GM21825 (cell line): ENCODE data around the gene KCNN3.

ENCODE experiments used
- ATAC-seq: cut with Tn5 transposase; IDR thresholded peaks from one replicate; pipeline ENCODE4 v1.9.1; 2021; ENCODE audit warnings: mild to moderate bottlenecking, moderate library complexity; ENCODE audit not compliant: unreplicated experiment

KCNN3 gene

DNA sequence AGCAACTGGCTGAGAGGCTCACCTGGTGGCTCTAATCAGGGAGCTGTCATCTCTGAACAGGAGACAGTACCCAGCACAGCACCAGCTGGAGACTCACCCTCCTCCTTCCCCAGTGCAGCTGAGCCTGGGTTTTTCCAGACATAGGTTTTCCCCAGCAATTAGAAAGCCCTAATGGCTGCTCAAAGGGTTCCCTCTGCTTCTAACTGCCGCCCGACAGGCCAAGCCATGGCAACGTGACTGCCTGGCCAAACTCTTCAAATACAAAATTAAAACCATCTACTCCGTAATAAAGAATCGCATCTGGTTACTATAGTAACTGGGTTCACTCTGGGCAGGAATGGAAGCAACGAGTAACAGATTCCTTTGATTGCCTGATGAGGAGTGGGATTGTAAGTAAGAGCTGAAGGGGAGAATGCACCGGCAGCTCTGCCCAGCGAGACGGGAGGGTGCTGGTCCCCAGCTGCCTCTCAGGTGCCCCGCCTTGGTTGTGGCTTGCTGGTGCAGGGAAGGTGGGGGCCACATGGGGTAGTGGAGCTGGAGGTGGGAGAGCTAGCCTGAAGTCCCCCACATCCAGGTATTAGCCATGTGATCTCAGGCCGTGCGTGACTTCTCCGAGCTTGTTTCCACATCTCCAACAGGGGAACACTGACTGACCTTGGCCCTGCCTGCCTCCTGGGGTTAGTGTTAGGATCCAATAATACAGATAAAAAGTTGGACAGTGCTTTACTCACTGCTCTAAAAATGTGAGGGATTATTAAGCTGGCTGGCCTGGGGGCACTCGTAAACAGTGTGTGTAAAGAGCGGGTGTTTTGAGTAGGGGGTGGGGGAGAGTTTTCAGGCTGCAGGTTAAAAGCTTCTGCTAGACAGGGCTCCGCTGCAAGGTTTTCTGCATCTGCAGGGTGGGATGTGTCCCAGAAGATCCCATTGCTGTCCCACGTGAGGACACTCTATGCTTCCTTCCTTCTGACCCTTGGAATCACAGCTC is 94.2 kb downstream of the KCNN3 start:
- no peak for ATAC-seq

DNA sequence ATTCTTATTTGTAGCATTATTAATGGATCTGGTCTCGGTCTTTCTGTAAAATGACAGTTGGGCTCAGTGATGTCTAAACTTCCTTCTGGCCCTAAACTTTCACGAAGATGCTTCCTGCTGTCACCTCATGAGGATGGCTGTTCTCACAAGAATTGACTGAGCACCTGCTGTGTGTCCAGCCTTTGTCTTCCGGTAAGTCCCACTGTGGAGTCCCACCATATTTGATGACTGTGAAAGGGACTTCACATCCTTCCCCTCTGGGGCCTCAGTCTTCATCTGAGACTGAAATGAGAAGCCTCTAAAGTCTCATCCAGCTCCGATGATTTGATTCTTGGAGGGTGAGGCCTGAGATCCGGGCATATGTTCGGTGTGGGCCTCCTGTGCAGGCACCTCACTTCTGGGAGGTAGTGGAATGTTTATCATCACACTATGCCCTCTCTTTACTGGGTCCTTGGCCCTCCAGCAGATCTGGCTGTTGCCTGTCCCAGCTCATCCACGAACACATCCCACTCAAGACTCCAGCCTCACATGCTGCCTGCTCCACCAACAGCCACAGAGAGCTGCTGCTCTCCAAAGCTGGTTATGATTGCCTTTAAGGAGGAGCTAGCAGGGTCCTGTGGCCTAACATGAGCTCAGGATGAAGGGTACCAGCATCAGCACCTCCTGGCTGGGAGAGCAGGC is 95.8 kb downstream of the KCNN3 start:
- ATAC-seq: no peak

DNA sequence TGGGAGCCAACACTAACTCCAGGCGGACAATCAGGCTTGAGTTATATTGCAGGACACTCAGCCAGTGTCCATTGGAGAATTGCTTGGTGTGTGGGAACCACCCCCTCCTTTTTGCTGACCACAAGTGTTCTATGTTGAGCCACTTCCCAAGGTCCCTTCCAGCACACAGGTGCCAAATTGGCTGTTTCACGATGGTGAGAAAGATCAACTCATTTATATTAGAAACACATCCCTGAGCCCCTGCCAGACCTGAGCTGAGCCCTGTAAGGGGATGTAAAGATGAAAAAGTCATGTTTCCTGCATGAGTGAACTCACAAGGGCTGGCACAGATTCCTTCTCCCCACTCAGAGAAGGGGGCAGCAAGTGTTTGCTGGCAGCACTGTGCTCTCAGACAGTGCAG is 96.5 kb downstream of the KCNN3 start:
- no peak for ATAC-seq

DNA sequence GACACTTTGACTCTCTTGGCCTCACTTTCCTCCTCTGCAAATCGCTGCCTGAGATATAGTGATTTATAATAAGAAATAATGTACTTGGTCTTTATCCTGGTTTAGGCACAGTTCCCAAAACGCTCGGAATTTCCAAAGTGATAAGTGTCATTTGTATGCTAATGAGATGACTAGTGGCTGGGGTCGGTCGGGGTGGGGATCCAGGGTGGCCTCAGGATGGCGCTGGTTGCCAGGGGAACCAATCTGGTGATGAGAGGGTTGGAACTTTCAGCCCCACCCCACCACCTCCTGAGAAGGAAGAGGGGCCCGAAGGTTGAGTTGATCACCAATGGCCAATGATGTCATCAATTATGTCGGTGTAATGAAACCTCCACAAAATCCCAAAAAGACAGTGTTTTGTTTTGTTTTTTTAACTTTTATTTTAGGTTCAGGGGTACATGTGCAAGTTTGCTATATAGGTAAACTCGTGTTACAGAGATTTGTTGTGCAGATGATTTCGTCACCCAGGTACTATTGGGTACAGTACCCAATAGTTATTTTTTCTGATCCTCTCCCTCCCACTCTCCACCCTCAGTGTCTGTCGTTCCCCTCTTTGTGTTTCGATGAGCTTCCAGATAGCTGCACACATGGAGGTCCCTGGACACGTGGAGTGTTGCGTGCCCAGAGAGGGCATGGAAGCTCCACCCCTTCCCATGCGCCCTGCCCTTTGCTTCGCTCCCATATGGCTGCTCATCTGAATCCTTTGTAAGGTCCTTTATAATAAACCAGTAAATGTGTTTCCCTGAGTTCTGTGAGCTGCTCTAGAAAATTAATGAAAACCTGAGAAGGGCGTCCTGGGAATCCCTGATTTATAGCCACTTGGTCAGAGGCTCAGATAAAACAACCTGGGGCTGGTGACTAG is 97.2 kb downstream of the KCNN3 start:
- ATAC-seq: no peak

DNA sequence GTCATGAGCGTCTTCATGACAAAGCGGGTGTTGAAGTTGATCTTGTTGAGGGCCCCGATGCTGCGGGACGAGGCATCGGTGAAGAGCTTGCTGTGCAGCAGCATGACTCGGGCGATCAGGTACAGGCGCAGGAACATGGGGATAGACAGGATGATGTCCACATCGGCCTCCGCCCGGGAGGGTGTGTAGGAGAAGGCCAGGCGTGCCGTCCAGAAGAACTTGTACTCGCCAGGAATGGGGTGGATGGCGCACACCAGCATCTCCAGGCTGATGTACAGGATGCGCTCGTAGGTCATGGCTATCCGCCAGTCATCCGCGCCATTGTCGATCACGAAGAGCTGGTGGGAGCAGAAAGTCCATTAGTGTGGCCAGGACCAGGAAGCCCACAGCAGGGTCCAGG is 98.0 kb downstream of the KCNN3 start:
- no peak for ATAC-seq

DNA sequence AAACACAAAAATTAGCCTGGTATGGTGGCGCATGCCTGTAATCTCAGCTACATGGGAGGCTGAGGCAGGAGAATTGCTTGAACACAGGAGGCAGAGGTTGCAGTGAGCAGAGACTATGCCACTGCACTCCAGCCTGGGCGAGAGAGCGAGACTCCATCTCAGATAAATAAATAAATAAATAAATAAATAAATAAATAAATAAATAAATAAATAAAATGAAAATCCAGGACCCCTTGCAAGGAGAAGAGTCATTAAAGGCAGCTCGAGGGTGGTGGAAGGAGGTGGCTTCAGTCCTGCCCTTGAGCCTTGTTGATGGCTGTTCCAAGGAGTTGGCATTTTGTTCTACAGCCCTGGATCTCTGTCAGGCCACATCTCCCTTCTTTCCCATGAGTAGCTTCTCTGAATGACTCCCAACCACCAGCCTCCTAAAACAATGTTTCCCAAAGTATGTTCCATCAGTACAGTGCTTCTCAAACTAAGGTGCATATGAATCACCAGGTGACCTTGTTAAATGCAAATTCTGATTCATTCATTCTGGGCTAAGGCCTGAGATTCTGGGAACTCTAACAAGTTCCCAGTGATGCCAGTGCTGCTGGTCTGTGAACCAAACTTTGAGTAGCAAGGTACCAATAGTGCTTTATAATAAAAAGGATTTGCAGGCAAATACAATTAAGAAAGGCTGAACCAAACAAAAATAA is 99.0 kb downstream of the KCNN3 start:
- ATAC-seq: no peak

DNA sequence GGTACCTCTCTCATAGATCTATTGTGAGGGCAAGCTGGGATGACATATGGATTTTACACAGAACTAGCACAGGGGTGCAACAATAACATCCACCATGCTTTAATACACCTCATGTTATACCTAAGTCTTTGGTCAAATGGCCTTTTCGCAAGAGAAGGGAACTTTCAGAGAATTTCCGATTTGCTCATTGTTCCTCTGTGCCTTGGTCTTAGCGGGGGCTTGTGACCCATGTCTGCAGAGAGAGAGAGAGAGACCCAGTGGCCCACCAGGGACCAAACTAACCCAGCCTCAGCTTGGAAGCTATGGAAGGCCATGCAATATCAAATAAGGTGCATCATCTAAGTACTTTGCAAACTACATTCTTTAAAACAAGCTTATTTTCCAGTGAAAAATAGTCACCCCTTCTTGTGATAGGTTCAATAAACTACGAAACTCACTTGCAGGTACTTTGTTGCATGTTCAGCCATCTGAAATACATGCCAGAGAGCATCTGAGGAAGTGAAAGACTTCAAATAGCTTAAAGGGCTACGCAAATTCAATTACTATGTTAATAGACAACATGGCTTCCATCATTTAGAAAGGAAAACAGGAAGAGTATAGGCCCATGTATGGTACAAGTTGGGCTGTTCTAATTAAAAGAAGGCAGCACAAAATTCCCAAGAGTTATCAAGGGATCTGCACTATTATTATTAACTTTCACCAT is 100.7 kb downstream of the KCNN3 start:
- ATAC-seq: no peak

DNA sequence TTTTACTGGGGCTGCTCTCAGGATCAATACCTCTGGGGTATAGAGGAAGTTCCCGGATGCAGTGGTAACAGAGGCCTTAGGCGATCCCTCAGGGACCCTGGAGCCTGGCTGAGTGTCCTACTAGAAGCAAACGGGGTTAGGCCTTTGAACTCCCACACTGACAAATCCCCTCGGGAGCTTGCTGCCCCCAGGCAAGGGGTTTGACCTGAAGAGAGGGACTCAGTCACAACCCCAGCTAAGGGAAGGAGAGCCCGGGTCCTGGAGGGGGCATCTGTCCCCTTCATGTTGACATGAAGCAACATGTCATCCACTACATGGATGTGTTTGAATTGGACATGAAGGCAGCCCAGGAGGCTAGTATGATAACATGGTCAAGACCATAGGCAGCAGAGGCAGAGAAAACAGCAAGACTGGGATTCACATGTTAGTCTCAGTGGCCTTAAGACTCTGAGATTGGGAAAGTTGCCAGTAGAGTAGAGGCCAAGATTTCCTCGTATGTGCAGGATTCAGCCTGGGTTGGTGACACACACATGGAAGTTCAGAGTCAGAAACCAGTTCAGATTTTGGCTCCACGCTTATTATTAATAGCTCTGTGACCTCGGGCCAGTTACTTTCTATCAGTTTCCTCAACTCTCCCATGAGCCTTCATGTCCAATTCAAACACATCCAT is 101.5 kb downstream of the KCNN3 start:
- no peak for ATAC-seq

DNA sequence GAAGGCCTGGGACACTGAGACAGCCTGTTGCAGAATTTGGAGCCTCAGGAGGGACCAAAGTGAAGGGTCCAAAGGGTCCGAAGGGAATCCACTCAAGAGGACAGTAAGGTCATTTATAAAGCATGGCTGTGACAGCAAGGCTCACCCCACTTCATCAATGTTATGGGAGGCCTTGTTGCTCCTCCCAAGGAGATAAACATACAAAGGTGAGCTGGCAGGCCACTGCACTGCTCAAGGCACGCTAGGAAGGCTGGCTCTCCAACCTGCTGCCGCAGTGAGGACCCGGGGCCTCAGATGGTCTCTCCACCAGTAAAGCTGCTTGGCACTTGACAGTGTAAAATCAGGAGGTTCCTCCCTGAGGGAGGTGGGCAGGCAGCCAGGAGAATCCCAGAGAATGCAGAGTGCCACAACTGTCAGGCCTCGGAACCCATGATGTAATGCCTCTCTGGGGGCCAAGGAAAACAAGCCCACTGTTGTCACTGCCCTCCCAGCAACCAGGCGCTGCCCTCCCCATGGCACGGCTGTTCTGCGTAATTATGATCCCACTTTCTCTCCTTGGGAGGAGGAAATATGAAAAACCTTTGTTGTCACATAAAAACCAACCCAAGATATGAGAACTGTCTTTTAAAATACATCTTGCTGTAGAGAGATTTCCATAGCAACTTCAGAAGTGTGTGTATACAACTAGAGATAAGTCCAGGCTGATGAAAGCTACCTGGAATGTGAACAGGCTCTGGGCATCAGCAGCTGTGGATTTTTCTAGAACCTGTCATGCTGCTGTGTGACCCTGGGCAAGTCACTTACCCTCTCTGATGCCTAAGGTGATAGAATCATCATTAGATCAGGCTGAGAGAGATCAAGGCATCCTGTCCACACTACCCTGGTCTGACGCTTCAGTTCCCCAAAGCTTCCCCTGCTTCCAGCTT is 102.5 kb downstream of the KCNN3 start:
- ATAC-seq: no peak

DNA sequence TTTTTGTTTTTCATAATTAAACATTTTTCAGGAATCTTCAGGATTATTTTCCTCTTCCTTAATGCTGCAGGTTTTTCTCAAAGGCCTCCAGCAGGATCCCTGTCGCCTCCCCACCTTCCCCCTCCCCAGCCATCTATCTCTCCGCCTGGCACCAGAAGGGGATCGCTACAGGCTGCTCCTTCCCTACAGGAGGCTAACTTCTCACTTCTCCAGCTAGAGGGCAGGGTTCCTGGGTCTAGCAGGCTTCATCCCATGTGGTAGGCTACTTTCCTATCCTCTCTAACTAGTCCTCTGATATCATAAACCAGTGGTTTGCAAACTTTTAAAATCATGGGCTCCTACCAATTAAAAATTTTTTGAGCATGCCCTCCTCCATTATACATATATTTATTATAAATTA is 104.1 kb downstream of the KCNN3 start:
- no peak for ATAC-seq

DNA sequence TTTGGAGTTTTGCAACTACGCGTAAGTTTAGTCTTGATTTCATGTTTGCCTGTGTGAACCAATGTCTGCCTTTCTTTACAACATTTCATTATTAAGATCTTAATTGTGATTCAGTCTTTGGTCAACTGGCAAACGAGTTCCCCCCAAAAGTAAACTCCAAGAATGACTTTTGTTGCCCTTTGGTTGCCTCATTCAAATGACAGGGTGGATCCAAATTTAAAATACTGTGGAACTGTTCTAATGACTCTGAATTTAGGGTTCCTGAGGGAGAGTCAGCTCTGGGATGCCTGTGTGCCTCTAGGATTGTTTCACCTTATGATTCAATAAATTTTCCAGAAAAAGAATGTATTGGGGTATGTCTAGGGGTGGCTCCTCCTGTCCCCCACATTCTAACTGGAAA is 105.3 kb downstream of the KCNN3 start:
- no peak for ATAC-seq

DNA sequence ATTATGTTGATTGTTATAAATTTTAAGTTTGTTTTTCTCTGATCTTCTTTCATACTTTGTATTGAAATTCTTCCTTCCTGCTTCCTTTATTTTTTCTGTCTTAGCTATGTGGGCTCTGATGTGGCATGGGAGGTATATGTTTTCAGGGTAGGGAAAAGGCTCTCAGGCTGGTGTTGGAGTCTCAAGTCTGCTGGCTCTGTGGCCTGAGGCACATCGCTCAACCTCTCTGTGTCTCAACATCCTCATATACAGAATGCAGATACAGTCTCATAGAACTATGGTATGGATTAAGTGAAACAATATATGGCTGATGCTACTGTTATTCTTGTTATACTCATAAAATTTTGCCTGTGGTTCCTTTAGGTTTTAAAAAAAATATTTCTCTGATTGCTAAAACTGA is 105.9 kb downstream of the KCNN3 start:
- no peak for ATAC-seq

DNA sequence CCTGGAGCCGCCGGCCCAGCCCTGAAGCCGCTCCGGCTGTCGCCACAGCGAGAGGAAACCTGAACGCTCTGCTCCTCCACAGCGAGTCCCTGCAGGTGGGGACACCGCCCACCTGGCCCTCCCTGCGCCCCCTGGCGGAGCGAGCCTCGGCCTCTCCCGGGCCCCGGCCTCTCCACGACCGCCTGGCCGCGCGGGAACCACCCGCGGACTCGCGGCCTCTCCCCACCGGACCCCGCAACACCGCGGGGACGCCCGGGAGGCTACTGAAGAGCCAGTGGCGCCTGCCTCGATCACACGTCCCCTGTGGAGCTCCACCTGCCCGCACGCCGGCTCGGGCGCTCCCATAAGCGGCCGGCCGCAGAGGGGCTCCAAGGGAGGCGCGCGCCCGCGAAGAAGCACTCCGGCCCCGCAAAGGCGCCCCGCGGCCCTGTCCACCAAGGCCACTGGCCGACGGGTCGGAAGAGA is 109.6 kb downstream of the KCNN3 start:
- no peak for ATAC-seq

DNA sequence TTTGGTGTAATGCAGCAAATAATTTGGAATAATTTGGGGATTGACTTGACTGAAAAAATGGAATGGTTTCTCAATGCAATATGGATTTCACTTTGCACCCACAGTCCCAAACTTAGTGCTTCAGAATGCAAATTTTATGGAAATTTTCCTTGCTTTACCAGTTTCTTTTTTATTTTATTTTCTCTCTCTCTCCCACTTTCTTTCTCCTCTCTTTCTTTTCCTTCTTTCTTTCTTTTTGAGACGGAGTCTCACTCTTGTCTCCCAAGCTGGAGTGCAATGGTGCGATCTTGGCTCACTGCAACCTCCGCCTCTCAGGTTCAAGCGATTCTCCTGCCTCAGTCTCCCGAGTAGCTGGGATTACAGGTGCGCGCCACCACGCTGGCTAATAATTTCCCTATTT is 110.3 kb downstream of the KCNN3 start:
- no peak for ATAC-seq

DNA sequence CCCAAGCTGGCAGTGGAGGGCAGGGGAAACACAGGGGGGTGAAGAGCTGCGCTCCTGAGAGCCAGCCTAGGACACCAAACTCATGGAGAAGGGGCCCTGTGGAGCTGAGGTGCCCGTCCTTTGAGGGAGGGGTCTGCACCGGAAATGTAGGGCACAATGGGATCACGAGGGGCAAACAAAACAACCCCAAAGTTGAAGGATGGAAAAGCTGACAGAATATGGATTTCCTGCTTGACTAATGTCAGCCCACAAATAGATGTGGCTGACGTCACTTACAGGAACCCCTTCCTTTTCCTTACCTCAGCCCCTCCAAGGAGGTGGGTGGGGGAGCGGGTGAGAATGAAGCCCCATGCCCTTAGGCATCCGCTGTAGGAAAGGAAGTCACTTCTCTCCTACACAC is 110.9 kb downstream of the KCNN3 start:
- ATAC-seq: no peak

DNA sequence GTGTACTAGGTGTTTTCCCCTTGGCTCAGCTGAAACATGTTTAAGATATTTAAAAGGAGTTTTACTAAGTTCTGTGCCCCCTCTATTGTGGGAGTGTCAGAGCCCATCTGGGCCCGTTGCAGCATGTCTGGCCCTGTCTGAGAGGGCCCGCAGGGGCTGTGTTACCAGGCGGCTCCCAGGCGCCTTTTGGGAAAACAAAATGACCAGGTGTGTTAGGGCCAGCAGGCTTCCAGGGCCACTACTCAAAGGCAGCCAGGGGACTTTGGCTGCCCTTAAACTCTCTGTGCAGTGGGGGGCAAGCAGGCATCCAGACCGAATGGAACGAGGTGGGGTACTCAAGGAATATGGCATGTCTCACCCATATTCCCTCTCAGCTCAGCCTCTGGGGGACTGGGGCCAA is 111.7 kb downstream of the KCNN3 start:
- ATAC-seq: no peak

DNA sequence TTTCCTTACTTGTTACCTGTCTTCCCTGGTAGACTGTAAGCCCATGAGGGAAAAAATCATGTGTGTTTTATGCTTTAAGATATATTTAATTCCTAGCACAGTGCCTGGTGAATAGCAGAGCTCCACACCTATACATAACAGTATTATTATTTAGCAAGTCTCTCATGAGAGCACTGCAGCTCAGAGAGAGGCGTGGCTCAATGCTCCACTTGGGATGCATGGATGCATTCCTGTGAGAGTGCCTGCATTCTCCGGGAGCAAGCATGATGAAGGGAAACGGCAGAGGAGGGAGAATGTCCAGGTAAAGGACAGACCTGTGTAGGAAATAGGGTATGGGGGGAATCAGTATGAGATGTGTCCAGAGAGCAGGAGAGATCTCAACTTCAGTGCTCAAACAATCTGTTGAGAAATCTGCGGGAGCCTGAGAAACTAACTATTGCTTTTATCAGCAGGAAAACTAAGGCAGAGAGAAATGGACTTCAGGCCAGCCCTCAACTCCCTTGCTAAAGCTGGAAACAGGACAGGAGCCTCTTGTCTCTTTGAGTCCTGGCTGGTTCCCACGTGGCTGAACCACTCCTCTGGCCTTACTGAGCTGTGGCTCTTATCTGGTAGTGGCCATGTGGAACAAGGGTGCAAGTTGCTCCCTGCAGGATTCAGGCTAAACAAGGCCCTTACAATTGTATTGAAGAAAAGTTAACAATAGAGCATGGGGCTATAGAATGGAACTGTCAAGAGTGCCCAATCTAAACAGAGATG is 113.1 kb downstream of the KCNN3 start:
- ATAC-seq: no peak
